Measurements from ENCODE around the gene SPRR1B.

SPRR1B gene

GRCh38 chr1:153071511-153071910 is 40.5 kb downstream of the SPRR1B start, which contains the start of gene SPRR2B:
Gene SPRR2B, minus strand, starts transcription at chr1:153071611. Its CDS starts 772 bp downstream, at chr1:153070839.
- TF ChIP-seq CTCF (conservative IDR thresholded peaks at IDR 0.05; ENCODE audit: low read depth, low read length): no peak
- no peak for DNase-seq (ENCODE audit: low read depth)
- no peak within 1 kb of the TSS for H3K4me3 ChIP-seq (ENCODE audit: low read depth, low read length)

- no peak overlapping the region for H3K4me3 ChIP-seq (ENCODE audit: low read depth, low read length)
- no peak for TF ChIP-seq CTCF (conservative IDR thresholded peaks at IDR 0.05; ENCODE audit: low read depth, low read length)
- no peak for DNase-seq (ENCODE audit: low read depth)
These were observed 42.1 kb downstream of the SPRR1B start for GRCh38 chr1:153072806-153073726.

GRCh38 chr1:153081736-153082135 is 50.7 kb downstream of the SPRR1B start:
- no peak overlapping the region for H3K4me3 ChIP-seq (ENCODE audit: low read depth, low read length)
- no peak for DNase-seq (ENCODE audit: low read depth)
- no peak for TF ChIP-seq CTCF (conservative IDR thresholded peaks at IDR 0.05; ENCODE audit: low read depth, low read length)
